Colonic mucosa (tissue), 4 donors: ENCODE measurements around the gene TP53INP2. TPM values are rescaled to one million over a fixed set of nuclear protein-coding genes. Genes with fewer than 3 reads are reported as not detected.
"Not testable (repeated sequence)": the region's sequence is repeated elsewhere in the genome, so short reads cannot be mapped to it uniquely, and the experiment has no call there.

Experiments
- DNase-seq: peaks from one replicate; pipeline ENCODE4 v3.0.0-alpha.2; 2020
- H3K27ac ChIP-seq: fragments of 200-600 bp; one replicate; pipeline ENCODE4 v1.8.0; 2021
- H3K27me3 ChIP-seq: fragments of 200-600 bp; one replicate; pipeline ENCODE4 v1.8.0; 2021
- H3K36me3 ChIP-seq: fragments of 200-600 bp; one replicate; pipeline ENCODE4 v1.8.0; 2021
- H3K4me1 ChIP-seq: fragments of 200-600 bp; one replicate; pipeline ENCODE4 v1.8.0; 2021; ENCODE audit warnings: mild to moderate bottlenecking
- H3K4me3 ChIP-seq: fragments of 200-600 bp; one replicate; pipeline ENCODE4 v1.8.0; 2021
- H3K9ac ChIP-seq, 2 donors: one replicate each; pipeline ENCODE4 v1.7.0; 2013; ENCODE audit warnings: control low read depth in 2 of 2, low read depth in 2 of 2, low read length in 2 of 2
- H3K9me3 ChIP-seq: fragments of 200-600 bp; one replicate; pipeline ENCODE4 v1.8.0; 2021
- intact Hi-C: fragments of 100-400 bp; cut with DNase I; formaldehyde crosslinking; loops from one replicate; pipeline ENCODE4 v1.14.1; 2022
- total RNA-seq, 2 donors: library from RNA; stranded (reverse); fragmentation: NEBNext Ultra II Directional in 1 of 2; extraction: Animal tissue kit (Norgen Biotek cat#: 25700) in 1 of 2; gene quantifications; one replicate each; pipeline ENCODE4 v1.2.1, GENCODE V29; 2021
- TF ChIP-seq, protein P1 (sequence below): fragments of 200-600 bp; IDR thresholded peaks from one replicate; pipeline ENCODE4 v1.8.0; 2022; ENCODE audit warnings: antibody characterized with exemption, mild to moderate bottlenecking
- donor health status: healthy.
- donor health status: DM: no; HTN: no; CAD: no.
- donor health status: DM: no; HTN: no; CAD: no.

The TP53INP2 gene
- total RNA-seq, 2 donors from 2014 or later, result 38.1 to 60.9 TPM

DNA sequence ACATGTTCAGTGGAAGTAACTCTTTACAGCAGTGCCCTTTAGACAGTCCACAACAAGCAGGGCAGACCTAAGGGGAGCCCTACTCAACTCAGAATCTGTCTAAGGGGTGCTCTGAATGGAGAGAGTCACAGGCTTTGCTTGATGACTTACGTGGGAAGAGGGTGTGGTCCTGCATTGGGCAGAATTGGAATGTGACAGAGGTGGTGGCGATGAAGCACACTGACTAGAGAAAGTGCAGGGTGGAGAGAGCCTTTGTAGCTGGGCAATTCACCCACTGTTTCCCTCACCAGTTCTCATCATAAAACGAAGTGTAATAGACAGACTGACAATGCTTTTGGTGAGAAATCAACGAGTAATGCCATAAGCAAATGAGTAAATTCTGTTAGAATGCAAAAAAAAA is 11.2 kb downstream of the TP53INP2 start:
- DNase-seq, result no peak
- no peaks in the 10 kb centered on the region for H3K9me3 ChIP-seq
- H3K36me3 ChIP-seq, result no peaks in the 10 kb centered on the region
- TF ChIP-seq, protein P1, sequence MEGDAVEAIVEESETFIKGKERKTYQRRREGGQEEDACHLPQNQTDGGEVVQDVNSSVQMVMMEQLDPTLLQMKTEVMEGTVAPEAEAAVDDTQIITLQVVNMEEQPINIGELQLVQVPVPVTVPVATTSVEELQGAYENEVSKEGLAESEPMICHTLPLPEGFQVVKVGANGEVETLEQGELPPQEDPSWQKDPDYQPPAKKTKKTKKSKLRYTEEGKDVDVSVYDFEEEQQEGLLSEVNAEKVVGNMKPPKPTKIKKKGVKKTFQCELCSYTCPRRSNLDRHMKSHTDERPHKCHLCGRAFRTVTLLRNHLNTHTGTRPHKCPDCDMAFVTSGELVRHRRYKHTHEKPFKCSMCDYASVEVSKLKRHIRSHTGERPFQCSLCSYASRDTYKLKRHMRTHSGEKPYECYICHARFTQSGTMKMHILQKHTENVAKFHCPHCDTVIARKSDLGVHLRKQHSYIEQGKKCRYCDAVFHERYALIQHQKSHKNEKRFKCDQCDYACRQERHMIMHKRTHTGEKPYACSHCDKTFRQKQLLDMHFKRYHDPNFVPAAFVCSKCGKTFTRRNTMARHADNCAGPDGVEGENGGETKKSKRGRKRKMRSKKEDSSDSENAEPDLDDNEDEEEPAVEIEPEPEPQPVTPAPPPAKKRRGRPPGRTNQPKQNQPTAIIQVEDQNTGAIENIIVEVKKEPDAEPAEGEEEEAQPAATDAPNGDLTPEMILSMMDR, result no peak
- H3K27me3 ChIP-seq, result no peaks in the 10 kb centered on the region
- no peak overlapping the region for H3K9ac ChIP-seq
- no peak overlapping the region for H3K27ac ChIP-seq
- no peak overlapping the region for H3K4me3 ChIP-seq
- intact Hi-C loops, result loop anchor here (10.0 kb wide), 1 partner anchor 49 kb away; no protein-coding TSS in a partner anchor
- H3K4me1 ChIP-seq, result no peaks in the 10 kb centered on the region

DNA sequence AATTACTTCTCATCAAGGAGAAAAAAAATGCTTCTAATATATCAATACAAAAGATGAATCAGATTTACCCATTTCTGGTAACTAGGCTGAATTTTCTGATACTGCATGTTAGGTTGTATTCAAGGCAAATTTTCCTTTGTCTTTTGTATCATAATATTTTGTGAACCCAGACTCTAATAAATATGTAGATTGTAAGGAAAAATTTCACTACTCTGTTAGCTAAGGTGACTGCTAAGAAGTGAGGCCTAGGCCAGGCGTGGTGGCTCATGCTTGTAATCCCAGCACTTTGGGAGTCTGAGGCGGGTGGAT is 12.7 kb downstream of the TP53INP2 start:
- TF ChIP-seq, protein P1, result no peak
- no peaks in the 10 kb centered on the region for H3K36me3 ChIP-seq
- no peak overlapping the region for H3K27ac ChIP-seq
- no peaks in the 10 kb centered on the region for H3K27me3 ChIP-seq
- DNase-seq, result no peak
- no peak overlapping the region for H3K9ac ChIP-seq
- intact Hi-C loops, result loop anchor here (10.0 kb wide), 1 partner anchor 48 kb away; no protein-coding TSS in a partner anchor
- H3K4me3 ChIP-seq, result no peak overlapping the region
- H3K4me1 ChIP-seq, result no peaks in the 10 kb centered on the region
- no peaks in the 10 kb centered on the region for H3K9me3 ChIP-seq

DNA sequence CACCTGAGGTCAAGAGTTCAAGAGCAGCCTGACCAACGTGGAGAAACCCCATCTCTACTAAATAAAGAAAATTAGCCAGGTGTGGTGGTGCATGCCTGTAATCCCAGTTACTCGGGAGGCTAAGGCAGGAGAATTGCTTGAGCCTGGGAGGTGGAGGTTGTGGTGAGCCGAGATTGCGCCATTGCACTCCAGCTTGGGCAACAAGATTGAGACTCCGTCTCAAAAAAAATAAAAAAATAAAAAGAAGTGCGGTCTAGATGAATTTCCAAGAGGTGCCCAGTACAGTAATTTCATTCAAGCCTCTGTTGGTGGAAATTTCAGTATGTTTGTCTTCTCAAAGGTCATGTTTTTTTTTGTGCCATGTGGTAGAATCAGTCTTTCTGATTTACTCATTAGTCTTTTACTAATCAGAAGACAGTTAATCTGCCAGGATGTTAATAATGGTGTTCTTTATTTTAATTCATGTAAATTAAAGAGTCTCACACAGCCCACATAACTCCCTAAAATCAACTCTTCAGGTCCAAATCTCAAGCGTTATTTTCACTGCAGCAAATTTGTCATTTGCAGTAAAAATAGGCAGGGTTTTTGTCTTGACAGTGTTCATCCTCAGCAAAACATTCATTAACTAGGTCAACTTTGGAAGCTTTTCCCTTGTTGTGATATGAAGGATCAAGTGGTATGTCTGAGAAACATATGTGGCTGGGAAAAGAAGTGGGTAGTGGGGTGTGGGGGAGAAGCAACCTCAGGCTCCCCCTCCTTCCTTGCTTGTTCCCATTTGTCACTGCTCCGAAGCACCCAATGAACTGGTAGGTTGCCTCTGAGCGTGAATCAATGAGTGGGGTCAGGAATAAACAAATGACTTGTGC is 13.3 kb downstream of the TP53INP2 start:
- intact Hi-C loops, result loop anchor here (10.0 kb wide), 1 partner anchor 47 kb away; no protein-coding TSS in a partner anchor
- Histone ChIP-seq H3K9ac (no peak overlapping the region), H3K36me3 (no peaks in the 10 kb centered on the region), H3K27me3 (no peaks in the 10 kb centered on the region), H3K4me1 (no peaks in the 10 kb centered on the region), H3K27ac (no peak overlapping the region), H3K4me3 (no peak overlapping the region), H3K9me3 (no peaks in the 10 kb centered on the region)
- no peak for DNase-seq
- TF ChIP-seq, protein P1, result no peak

DNA sequence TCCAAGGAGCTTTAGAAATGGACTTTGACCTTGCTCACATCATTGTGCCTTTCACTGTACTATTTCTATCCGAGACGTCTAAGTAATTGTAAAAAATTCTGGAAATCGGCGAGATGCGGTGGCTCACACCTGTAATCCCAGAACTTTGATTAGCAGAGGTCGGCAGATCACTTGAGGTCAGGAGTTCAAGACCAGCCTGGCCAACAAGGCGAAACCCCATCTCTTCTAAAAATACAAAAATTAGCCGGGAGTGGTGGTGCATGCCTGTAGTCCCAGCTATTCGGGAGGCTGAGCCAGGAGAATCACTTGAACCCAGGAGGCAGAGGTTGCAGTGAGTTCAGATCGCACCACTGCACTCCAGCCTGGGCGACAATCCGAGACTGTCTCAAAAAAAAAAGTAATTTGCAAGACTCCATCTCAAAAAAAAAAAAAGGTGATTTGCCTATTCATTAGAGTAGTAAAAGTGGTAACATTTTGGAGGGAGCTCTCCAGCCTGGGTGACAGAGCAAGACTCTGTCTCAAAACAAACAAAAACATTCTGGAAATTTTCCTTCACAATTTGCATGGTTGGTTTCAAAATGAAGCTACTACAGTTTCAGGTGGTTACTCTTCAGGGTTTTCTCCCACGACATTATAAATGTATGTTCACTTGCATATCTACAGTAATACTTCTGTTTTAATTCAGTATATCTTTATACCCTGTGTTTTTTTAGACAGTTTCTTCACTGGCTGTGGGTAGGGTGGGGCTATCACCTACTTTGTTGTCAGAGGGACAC is 15.3 kb downstream of the TP53INP2 start:
- not testable (repeated sequence) for H3K27me3 ChIP-seq, H3K9ac ChIP-seq, H3K4me3 ChIP-seq, DNase-seq, H3K9me3 ChIP-seq, H3K4me1 ChIP-seq, H3K27ac ChIP-seq, H3K36me3 ChIP-seq
- intact Hi-C loops, result loop anchor here (10.0 kb wide), 1 partner anchor 45 kb away; no protein-coding TSS in a partner anchor

DNA sequence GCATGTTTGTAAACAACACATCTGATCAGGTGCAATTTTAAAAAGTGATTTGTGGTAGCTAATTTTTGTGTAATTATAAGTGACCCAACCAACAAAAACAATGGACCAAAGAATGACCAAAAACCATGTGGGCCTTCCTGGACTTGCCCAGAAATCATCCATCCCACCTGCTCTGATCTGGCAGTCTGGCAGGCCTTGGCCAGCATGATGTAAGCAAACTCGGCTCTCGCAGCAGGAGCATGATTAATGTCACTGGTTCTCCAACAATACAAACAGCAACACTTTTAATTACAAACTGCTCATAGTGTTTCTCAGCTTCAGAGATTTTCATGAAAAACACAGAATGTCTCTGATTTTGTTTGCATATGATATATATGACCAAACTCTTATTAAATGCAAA is 16.1 kb downstream of the TP53INP2 start:
- Histone ChIP-seq H3K27me3 (no peaks in the 10 kb centered on the region), H3K36me3 (no peaks in the 10 kb centered on the region), H3K9me3 (no peaks in the 10 kb centered on the region), H3K27ac (no peak overlapping the region), H3K9ac (no peak overlapping the region), H3K4me1 (no peaks in the 10 kb centered on the region), H3K4me3 (no peak overlapping the region)
- TF ChIP-seq, protein P1, result no peak
- no peak for DNase-seq
- intact Hi-C loops, result no loop called here

DNA sequence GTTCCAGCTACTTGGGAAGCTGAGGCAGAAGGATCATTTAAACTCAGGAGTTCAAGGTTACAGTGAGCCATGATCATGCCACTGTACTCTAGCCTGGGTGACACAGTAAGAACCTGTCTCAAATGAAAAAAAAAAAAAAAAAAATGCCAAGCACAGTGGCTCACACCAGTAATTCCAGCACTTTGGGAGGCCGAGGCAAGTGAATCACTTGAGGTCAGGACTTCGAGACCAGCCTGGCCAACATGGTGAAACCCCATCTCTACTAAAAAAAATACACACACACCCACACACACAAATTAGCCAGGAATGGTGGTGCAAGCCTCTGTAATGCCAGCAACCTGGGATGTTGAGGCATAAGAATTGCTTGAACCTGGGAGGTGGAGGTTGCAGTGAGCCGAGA is 18.4 kb downstream of the TP53INP2 start:
- H3K36me3 ChIP-seq, H3K4me3 ChIP-seq, intact Hi-C loops, H3K4me1 ChIP-seq, H3K27ac ChIP-seq, H3K27me3 ChIP-seq, DNase-seq, H3K9ac ChIP-seq, H3K9me3 ChIP-seq: not testable (repeated sequence)
